GM18858 (cell line): ENCODE results near the gene XKR3.
"Not testable (repeated sequence)": the region's sequence is repeated elsewhere in the genome, so short reads cannot be mapped to it uniquely, and the experiment has no call there.

ENCODE experiments used
- ATAC-seq: cut with Tn5 transposase; IDR thresholded peaks from one replicate; pipeline ENCODE4 v1.9.1; 2021; ENCODE audit not compliant: unreplicated experiment

XKR3 gene

GRCh38 chr22:16806401-16806800, 18.8 kb downstream of the XKR3 start:
- ATAC-seq: no peak

- no peak for ATAC-seq
Measured at GRCh38 chr22:16804882-16805281, 20.3 kb downstream of the XKR3 start.

DNA sequence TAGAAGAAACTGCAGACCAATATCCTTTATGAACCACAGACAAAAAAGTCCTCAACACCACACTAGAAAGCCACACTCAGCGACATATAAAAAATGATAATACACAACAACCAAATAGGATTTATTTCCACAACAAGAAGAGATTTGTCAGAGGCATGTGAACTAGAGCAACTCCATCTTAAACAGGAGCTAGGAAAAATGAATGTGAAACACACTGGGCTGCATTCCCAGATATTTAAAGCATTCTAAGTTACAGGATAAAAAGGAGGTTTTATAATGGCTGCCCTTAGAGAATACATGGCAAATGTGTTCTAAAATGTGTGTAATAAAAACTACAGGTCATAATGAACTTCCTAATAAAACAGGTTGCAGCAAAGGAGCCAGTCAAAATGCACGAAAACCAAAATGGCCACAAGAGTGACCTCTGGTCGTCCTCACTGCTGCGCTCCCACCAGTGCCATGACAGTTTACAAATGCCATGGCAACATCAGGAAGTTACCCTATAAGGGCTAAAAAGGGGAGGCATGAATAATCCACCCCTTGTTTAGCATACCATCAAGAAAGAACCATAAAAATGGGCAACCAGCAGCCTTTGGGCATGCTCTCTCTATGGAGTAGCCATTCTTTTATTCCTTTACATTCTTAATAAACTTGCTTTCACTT, 21.8 kb downstream of the XKR3 start:
- no peak for ATAC-seq

GRCh38 chr22:16801571-16801970, 23.6 kb downstream of the XKR3 start:
- ATAC-seq: no peak

GRCh38 chr22:16801088-16801487, 24.1 kb downstream of the XKR3 start:
- no peak for ATAC-seq

DNA sequence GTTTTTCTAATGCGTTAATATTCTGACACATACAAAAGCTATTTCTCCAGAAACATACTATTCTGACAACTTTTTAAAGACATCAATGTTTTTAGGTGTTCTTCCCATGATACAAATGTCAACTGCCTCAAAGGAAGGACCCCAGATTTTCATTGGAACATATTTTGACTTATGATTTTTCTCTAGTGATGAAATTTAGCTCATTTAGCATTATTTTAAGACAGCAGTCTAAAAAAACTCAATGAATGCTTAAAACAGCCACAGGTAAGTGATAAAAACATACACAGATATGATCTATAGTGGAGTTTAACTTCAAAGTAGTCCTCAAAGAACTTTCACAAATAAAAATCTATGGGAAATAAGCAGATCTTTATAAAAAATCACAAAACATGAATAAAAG, 24.9 kb downstream of the XKR3 start:
- ATAC-seq: no peak

DNA sequence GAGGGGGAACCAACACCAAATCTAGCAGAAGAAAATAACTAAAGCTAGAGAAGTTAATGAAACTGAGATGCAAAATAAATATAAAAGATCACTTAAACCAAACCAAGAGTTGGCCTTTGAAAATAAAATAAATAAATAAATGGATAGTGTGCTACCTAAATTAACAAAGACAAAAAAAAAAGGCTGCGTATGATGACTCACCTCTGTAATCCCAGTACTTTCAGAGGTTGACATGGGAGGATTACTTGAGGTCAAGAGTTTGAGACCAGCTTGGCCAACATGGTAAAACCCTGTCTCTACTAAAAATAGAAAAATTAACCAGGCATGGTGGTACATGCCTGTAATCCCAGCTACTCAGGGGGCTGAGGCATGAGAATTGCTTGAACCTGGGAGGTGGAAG, 29.7 kb downstream of the XKR3 start:
- not testable (repeated sequence) for ATAC-seq

DNA sequence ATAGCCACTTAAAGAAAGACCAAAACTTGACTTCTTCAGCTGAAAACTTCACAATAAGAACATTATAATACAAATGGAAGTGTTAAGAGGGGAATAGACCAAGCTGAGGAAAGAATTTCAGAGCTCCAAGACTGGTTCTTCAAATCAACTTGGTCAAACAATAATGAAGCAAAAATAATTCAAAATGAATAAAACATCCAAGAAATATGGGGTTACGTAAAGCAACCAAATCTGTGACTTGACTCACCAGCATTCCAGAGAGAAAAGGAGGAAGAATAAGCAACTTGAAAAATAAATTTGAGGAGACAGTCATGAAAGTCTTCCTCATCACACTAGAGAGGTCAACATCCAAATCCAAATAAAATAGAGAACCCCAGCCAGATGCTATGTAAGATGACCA, 31.4 kb downstream of the XKR3 start:
- ATAC-seq: no peak

- ATAC-seq: no peak
Measured at GRCh38 chr22:16789860-16790493, 35.2 kb downstream of the XKR3 start.

GRCh38 chr22:16783930-16784354, 41.3 kb downstream of the XKR3 start:
- ATAC-seq: no peak

DNA sequence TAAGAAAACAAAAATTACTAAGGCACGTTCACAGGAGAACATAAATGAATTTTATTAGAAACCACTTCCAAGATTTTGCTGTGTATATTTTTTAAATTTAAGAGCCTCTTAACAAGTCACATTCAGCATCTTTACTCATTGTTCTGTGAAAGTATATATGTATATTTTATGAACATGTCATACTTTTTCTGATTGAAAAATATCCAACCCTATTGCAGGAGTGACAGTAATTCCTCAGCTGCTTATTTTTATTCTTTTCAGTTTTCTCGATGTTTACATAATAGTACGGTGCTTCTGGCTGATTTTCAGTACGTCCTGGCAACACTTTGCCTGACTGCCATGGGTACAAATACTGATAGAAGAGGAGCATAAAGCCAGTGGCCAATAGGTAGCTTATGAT, 41.8 kb downstream of the XKR3 start:
- ATAC-seq: no peak

- ATAC-seq: no peak
Measured at GRCh38 chr22:16781764-16782329, 43.4 kb downstream of the XKR3 start.

GRCh38 chr22:16781074-16781763, 44.0 kb downstream of the XKR3 start:
- no peak for ATAC-seq

DNA sequence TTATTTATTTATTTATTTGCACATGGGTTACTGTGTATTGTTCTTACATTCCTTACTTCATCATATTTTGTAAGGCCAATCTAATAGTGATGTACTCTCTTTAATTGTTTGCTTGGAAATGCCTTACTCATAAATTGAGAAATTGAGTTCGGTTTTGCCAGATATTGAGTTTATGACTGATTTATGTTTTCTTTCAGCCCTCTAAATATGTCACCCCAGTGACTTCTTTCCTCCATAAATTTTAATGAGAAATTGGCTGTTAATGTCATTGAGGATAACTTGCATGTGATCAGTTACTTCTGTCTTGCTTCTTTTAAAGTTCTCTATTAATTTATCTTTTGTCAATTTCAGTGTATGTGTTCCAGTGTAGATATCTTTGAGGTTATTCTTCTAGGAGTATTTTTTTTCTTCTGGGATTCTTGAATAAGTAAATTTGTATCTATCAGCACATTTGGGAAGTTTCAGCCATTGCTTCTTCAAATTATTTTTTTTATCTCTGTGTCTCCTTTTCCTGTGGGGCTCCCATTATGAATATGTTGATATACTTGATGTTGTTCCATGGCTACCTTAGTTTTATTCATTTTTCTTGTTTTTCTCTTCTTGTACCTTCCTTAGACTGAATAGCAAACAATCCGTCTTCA, 47.8 kb downstream of the XKR3 start:
- no peak for ATAC-seq

DNA sequence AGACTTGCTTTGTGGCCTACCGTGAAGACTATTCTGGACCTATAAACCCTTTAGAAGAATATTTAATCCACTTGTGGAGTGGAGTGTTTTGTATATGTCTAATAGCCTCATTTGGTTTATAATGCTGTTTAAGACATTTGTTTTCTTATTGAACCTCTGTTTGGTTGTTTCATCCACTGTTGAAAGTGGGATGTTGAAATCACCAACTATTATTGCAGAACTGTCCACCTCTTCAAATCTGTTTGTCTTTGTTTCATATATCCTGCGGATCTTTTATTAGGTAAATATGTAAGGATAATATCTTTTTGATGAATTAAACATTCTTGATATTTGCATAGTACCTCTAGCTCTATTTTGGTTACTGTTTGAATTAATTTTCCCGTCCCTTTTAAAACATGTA, 49.1 kb downstream of the XKR3 start:
- no peak for ATAC-seq

- ATAC-seq: no peak
Measured at GRCh38 chr22:16774911-16775500, 50.2 kb downstream of the XKR3 start.

DNA sequence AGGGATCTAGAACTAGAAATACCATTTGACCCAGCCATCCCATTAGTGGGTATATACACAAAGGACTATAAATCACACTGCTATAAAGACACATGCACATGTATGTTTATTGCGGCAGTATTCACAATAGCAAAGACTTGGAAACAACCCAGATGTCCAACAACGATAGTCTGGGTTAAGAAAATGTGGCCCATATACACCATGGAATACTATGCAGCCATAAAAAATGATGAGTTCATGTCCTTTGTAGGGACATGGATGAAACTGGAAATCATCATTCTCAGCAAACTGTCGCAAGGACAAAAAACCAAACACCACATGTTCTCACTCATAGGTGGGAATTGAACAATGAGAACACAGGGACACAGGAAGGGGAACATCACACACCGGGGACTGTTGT, 53.6 kb downstream of the XKR3 start:
- ATAC-seq: not testable (repeated sequence)

DNA sequence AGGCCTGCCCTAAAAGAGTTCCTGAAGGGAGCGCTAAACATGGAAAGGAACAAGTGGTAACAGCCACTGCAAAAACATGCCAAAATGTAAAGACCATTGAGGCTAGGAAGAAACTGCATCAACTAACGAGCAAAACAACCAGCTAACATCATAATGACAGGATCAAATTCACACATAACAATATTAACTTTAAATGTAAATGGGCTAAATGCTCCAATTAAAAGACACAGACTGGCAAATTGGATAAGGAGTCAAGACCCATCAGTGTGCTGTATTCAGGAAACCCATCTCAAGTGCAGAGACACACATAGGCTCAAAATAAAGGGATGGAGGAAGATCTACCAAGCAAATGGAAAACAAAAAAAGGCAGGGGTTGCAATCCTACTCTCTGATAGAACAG, 57.3 kb downstream of the XKR3 start:
- not testable (repeated sequence) for ATAC-seq

GRCh38 chr22:16762224-16762623, 63.0 kb downstream of the XKR3 start:
- ATAC-seq: not testable (repeated sequence)

DNA sequence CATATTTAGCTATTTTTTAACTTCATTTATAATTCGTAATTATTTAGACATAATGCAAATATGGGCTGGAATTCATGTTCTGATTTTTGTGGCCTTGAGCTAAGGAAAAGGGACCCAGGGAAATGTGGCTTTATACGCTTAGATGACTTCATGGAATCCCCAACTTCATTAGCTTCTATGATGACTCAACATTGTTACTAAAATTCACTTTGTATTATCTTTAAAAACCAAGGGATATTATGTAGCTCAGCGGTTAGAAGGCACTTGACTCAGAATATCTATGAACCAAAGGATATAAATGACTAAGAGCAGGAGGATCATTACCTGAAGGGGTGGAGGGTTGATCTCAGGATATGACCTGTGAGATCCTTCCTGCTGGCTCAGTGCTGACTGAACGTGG, 64.8 kb downstream of the XKR3 start:
- not testable (repeated sequence) for ATAC-seq

- not testable (repeated sequence) for ATAC-seq
Measured at GRCh38 chr22:16749282-16749681, 75.9 kb downstream of the XKR3 start.
